Kidney epithelial cell (primary cell): ENCODE measurements around the gene TSEN15. TPM values are rescaled to one million over a fixed set of nuclear protein-coding genes. Genes with fewer than 3 reads are reported as not detected.

Experiments
- DNase-seq: peaks from one replicate; pipeline ENCODE4 v3.0.0-alpha.2; 2010; ENCODE audit warnings: low read depth
- H3K27me3 ChIP-seq: 2 replicates; pipeline ENCODE4 v1.6.0; 2011; ENCODE audit warnings: low read length; ENCODE audit not compliant: control insufficient read depth, insufficient read depth
- H3K36me3 ChIP-seq: 2 replicates; pipeline ENCODE4 v1.5.1; 2011; ENCODE audit warnings: low read length; ENCODE audit not compliant: control insufficient read depth, insufficient read depth
- H3K4me3 ChIP-seq: 2 replicates; pipeline ENCODE4 v1.5.1; 2011; ENCODE audit warnings: low read depth, mild to moderate bottlenecking, control low read depth, low read length
- total RNA-seq: library from RNA; depleted of rRNA; stranded (reverse); fragments of >200 nt; gene quantifications from 2 replicates; pipeline ENCODE4 v1.2.3, GENCODE V29; 2015
- TF ChIP-seq, protein P1 (sequence below): IDR thresholded peaks from 2 replicates; pipeline ENCODE4 v1.5.1; 2011; ENCODE audit warnings: mild to moderate bottlenecking, moderate library complexity, low read length, control low read depth, inconsistent platforms; ENCODE audit not compliant: insufficient read depth, poor library complexity, severe bottlenecking

Gene TSEN15
- total RNA-seq, 1 donor from 2014 or later: 50.1 TPM

DNA sequence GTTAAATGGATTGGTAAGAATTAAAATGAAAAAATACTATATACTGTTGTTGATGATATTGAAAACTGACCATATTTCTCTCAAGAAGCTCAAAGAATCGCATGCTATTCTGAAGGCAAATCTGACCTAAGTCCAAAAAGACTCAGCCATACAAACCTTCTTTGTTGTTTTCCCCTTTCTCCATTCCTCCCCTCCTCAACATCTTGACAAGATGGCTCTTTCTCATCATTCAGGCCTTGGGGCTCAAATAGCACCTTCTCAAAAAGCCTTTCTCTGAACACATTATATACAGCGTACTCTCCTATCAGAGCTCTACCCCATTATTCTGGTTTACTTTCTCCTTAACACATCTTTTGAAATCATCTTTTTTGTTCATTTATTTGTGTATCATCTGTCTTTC, 31.2 kb upstream of the TSEN15 start:
- no peaks in the 10 kb centered on the region for H3K27me3 ChIP-seq
- TF ChIP-seq, protein P1, sequence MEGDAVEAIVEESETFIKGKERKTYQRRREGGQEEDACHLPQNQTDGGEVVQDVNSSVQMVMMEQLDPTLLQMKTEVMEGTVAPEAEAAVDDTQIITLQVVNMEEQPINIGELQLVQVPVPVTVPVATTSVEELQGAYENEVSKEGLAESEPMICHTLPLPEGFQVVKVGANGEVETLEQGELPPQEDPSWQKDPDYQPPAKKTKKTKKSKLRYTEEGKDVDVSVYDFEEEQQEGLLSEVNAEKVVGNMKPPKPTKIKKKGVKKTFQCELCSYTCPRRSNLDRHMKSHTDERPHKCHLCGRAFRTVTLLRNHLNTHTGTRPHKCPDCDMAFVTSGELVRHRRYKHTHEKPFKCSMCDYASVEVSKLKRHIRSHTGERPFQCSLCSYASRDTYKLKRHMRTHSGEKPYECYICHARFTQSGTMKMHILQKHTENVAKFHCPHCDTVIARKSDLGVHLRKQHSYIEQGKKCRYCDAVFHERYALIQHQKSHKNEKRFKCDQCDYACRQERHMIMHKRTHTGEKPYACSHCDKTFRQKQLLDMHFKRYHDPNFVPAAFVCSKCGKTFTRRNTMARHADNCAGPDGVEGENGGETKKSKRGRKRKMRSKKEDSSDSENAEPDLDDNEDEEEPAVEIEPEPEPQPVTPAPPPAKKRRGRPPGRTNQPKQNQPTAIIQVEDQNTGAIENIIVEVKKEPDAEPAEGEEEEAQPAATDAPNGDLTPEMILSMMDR: no peak
- H3K36me3 ChIP-seq: no peaks in the 10 kb centered on the region
- DNase-seq: no peak
- no peak overlapping the region for H3K4me3 ChIP-seq

DNA sequence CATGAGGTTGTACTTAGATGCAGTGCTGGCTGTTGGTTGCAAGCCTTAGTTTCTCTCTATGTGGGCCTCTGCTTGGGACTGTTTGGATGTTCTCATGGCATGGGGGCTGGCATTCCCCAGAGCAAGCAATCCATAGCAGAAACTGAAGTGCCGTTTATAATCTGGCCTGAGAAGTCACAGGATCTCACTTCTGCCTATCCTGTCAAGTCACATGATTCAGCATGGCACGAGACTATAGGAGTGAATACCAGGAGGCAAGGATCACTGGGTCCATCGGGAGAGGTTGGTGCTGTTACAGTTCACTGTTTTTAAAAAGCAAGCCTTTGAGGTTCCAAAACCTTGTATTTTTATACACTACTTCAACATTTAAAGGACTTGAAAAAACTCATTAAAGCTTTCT, 30.7 kb upstream of the TSEN15 start:
- H3K36me3 ChIP-seq: no peaks in the 10 kb centered on the region
- no peak for DNase-seq
- H3K4me3 ChIP-seq: no peak overlapping the region
- no peaks in the 10 kb centered on the region for H3K27me3 ChIP-seq
- TF ChIP-seq, protein P1: no peak

DNA sequence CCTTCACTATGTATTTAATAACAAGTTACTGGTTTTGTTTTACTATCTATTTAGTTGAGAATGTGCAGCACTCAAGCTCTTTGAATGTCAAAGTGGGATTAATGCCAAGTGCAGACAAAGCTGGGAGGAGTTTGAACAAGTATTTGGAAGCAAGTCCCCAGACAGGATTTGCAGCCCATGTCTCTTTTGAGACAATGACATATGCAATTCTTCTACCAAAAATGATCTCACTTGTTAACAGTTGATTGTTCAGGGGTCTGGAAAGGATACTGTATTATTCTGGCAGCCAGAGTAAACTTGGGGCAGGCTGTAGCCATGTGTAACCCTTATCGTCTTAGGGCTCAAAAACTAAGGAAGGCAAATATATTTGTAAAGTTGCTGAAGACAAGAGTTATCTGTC, 29.8 kb upstream of the TSEN15 start:
- H3K36me3 ChIP-seq: no peaks in the 10 kb centered on the region
- H3K27me3 ChIP-seq: no peaks in the 10 kb centered on the region
- TF ChIP-seq, protein P1: no peak
- DNase-seq: no peak
- H3K4me3 ChIP-seq: no peak overlapping the region

DNA sequence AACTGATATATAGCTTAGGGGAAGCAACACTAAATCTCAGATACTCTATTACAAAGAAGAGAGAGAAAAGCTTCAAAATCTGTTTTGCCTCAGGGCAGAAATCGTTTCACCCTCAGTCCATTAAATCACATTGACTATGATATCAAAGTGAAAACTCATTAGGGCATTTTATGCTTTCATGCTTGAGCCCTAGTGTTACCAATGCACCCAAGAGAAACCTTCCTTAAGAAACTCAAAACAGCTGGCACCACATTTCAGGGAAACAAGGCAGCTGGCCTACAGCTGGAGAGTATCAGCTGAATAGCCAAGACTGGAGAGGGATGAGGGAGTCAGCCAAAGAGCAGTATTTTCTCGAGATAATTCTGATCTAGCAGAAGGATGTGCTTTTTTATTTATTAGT, 28.9 kb upstream of the TSEN15 start:
- Histone ChIP-seq H3K4me3 (no peak overlapping the region), H3K36me3 (no peaks in the 10 kb centered on the region), H3K27me3 (no peaks in the 10 kb centered on the region)
- TF ChIP-seq, protein P1: no peak
- DNase-seq: no peak

DNA sequence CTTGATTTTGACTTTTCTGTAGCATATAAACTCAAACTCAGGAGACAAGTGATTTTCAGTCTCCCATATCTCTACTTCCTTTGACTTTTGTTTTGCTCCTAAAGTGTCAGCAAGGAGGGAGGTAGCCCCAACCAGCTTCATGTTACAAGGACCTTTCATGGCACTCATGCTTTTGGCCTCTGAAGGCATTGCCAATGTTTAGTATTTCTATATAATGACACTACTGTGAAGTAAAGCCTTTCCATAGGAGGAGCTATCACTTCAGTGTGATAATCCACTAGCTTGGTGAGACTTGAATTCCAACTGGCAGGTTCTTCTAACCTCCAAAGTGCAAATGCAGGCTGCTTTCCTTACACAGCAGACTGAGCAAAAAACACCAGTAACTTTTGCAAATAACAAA, 28.4 kb upstream of the TSEN15 start:
- DNase-seq: no peak
- no peaks in the 10 kb centered on the region for H3K27me3 ChIP-seq
- TF ChIP-seq, protein P1: no peak

DNA sequence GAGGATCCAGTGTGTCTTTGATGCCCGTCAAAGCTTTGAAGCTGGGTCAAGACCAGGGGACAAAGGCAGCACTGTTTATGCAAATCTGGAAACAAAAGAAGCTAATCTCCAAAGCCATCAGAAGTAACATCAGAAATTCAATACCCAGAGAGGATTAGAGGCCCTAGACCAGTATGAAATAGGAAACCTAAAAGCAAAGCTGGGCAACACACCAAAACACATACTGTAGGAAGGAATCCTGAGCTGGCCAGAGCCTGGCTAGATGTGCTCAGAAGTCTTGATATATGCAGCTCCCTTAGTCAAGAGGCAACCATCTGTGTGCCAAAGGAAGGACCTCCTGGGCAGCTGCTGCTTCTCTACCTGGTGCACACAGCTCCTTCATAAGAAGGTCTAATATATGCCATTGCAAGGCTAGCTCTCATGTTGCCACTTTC, 26.3 kb upstream of the TSEN15 start:
- Histone ChIP-seq H3K4me3 (no peak overlapping the region), H3K27me3 (no peaks in the 10 kb centered on the region), H3K36me3 (no peaks in the 10 kb centered on the region)
- no peak for DNase-seq
- TF ChIP-seq, protein P1: no peak

More for the DNA sequence above, 28.4 kb upstream of the TSEN15 start:
- no peak overlapping the region for H3K4me3 ChIP-seq
- no peaks in the 10 kb centered on the region for H3K36me3 ChIP-seq
